ENCODE measurements around the gene CENATAC. TPM values are rescaled to one million over a fixed set of nuclear protein-coding genes. Genes with fewer than 3 reads are reported as not detected.
"Not testable (repeated sequence)": the region's sequence is repeated elsewhere in the genome, so short reads cannot be mapped to it uniquely, and the experiment has no call there.

Gene CENATAC
- total RNA-seq, 3 donors from 2014 or later: 42.9 to 75.4 (median 71.1) TPM

DNA sequence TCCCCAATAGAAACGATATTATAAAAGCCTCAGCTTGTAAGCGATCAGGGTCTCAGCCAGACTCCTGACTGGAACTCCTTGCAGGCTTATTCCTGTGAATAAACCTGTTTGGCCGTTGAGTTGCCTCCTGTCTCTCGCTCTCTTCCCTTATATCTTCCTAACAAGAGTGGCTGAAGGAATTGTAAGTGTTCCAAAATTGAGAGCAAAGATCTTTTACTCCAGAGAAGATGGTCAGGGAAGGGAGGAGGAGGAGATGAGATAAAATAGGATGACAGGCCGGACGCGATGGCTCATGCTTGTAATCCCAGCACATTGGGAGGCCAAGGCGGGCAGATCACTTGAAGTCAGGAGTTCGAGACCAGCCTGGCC is 34.0 kb downstream of the CENATAC start:
- TF ChIP-seq POLR2AphosphoS5 (IDR thresholded peaks at IDR 0.05): no peak
- TF ChIP-seq, protein P1, sequence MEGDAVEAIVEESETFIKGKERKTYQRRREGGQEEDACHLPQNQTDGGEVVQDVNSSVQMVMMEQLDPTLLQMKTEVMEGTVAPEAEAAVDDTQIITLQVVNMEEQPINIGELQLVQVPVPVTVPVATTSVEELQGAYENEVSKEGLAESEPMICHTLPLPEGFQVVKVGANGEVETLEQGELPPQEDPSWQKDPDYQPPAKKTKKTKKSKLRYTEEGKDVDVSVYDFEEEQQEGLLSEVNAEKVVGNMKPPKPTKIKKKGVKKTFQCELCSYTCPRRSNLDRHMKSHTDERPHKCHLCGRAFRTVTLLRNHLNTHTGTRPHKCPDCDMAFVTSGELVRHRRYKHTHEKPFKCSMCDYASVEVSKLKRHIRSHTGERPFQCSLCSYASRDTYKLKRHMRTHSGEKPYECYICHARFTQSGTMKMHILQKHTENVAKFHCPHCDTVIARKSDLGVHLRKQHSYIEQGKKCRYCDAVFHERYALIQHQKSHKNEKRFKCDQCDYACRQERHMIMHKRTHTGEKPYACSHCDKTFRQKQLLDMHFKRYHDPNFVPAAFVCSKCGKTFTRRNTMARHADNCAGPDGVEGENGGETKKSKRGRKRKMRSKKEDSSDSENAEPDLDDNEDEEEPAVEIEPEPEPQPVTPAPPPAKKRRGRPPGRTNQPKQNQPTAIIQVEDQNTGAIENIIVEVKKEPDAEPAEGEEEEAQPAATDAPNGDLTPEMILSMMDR (IDR thresholded peaks at IDR 0.05): no peak
- no peak for TF ChIP-seq POLR2A (IDR thresholded peaks at IDR 0.05)
- intact Hi-C loops (cut with DNase I; ENCODE audit: low total_unique reads): no loop called here
- H3K4me3 ChIP-seq: no peak overlapping the region
- no peaks in the 10 kb centered on the region for H3K36me3 ChIP-seq
- peaks cover 0 to 19% of the 10 kb centered on the region in 2 donors for H3K4me1 ChIP-seq
- no peaks in the 10 kb centered on the region for H3K27me3 ChIP-seq
- no peak for DNase-seq (ENCODE audit: low spot score in 2 of 2)
- H3K27ac ChIP-seq: no peak overlapping the region
- no peaks in the 10 kb centered on the region for H3K9me3 ChIP-seq

DNA sequence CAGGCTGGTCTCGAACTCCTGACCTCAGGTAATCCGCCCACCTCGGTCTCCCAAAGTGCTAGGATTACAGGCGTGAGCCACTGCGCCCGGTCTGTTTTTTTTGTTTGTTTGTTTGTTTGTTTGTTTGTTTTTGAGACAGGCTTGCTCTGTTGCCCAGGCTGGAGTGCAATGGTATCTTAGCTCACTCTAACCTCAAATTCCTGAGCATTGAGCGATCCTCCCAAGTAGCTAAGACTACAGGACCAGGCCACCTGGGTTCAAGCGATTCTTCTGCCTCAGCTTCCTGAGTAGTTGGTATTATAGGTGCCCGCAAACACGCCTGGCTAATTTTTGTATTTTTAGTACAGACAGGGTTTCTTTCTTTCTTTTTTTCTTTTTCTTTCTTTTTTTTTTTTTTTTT is 35.5 kb downstream of the CENATAC start:
- intact Hi-C loops (cut with DNase I; ENCODE audit: low total_unique reads); H3K27ac ChIP-seq; H3K36me3 ChIP-seq; DNase-seq (ENCODE audit: low spot score in 2 of 2); H3K9me3 ChIP-seq; H3K4me3 ChIP-seq; H3K27me3 ChIP-seq: not testable (repeated sequence)
- H3K4me1 ChIP-seq: peaks cover 0 to 16% of the 10 kb centered on the region in 2 donors

- TF ChIP-seq POLR2A (IDR thresholded peaks at IDR 0.05) (no peak), POLR2AphosphoS5 (IDR thresholded peaks at IDR 0.05) (no peak)
- TF ChIP-seq, protein P1 (IDR thresholded peaks at IDR 0.05): no peak
Measured at GRCh38 chr11:119034813-119035212, 36.9 kb downstream of the CENATAC start.

DNA sequence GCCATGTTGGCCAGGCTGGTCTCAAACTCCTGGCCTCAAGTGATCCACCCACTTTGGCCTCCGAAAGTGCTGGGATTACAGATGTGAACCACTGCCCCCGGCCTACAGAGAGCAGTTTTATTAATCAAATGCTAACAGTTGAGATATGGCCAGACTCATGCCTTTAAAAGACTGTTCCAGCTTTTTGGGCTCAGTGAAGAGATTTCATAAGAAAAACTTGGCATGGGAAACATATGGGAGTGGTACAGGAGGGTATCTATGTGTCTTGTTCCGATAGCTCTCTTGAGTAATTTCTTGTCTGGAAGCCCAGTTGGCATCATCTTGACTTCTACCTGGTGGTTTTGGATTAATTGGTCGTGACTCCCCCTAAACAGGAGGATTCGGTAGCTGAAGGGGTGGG is 40.9 kb downstream of the CENATAC start:
- Histone ChIP-seq H3K36me3 (no peaks in the 10 kb centered on the region), H3K4me1 (no peaks in the 10 kb centered on the region), H3K27me3 (no peaks in the 10 kb centered on the region), H3K27ac (no peak overlapping the region), H3K4me3 (no peak overlapping the region), H3K9me3 (no peaks in the 10 kb centered on the region)
- DNase-seq (ENCODE audit: low spot score in 2 of 2): no peak
- intact Hi-C loops (cut with DNase I; ENCODE audit: low total_unique reads): no loop called here
- no peak for TF ChIP-seq POLR2AphosphoS5 (IDR thresholded peaks at IDR 0.05)
- TF ChIP-seq, protein P1 (IDR thresholded peaks at IDR 0.05): no peak
- TF ChIP-seq POLR2A (IDR thresholded peaks at IDR 0.05): no peak

More at GRCh38 chr11:119034813-119035212, 36.9 kb downstream of the CENATAC start:
- no peak overlapping the region for H3K4me3 ChIP-seq
- no peaks in the 10 kb centered on the region for H3K9me3 ChIP-seq
- DNase-seq (ENCODE audit: low spot score in 2 of 2): no peak
- H3K4me1 ChIP-seq: peaks cover 0 to 2% of the 10 kb centered on the region in 2 donors
- no peaks in the 10 kb centered on the region for H3K27me3 ChIP-seq
- intact Hi-C loops (cut with DNase I; ENCODE audit: low total_unique reads): no loop called here
- H3K27ac ChIP-seq: no peak overlapping the region
- H3K36me3 ChIP-seq: no peaks in the 10 kb centered on the region

DNA sequence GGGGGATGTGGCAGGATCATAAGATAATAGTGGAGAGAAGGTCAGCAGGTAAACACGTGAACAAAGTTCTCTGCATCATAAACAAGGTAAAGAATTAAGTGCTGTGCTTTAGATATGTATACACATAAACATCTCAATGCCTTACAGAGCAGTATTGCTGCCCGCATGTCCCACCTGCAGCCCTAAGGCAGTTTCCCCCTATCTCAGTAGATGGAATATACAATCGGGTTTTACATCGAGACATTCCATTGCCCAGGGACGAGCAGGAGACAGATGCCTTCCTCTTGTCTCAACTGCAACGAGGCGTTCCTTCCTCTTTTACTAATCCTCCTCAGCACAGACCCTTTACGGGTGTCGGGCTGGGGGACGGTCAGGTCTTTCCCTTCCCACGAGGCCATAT is 41.5 kb downstream of the CENATAC start:
- H3K9me3 ChIP-seq; H3K27ac ChIP-seq; DNase-seq (ENCODE audit: low spot score in 2 of 2); H3K4me1 ChIP-seq; H3K36me3 ChIP-seq; intact Hi-C loops (cut with DNase I; ENCODE audit: low total_unique reads); H3K4me3 ChIP-seq; H3K27me3 ChIP-seq: not testable (repeated sequence)

GRCh38 chr11:119041821-119042514 is 44.0 kb downstream of the CENATAC start:
- Histone ChIP-seq H3K4me1 (no peaks in the 10 kb centered on the region), H3K9me3 (no peaks in the 10 kb centered on the region), H3K4me3 (no peak overlapping the region), H3K27ac (no peak overlapping the region), H3K36me3 (no peaks in the 10 kb centered on the region), H3K27me3 (no peaks in the 10 kb centered on the region)
- intact Hi-C loops (cut with DNase I; ENCODE audit: low total_unique reads): no loop called here
- DNase-seq (ENCODE audit: low spot score in 2 of 2): no peak
- TF ChIP-seq, protein P1 (IDR thresholded peaks at IDR 0.05): no peak
- TF ChIP-seq POLR2A (IDR thresholded peaks at IDR 0.05): no peak
- TF ChIP-seq POLR2AphosphoS5 (IDR thresholded peaks at IDR 0.05): no peak
